Measurements from ENCODE around the gene KRT24.
"Not testable (repeated sequence)": the region's sequence is repeated elsewhere in the genome, so short reads cannot be mapped to it uniquely, and the experiment has no call there.

Gene KRT24

DNA sequence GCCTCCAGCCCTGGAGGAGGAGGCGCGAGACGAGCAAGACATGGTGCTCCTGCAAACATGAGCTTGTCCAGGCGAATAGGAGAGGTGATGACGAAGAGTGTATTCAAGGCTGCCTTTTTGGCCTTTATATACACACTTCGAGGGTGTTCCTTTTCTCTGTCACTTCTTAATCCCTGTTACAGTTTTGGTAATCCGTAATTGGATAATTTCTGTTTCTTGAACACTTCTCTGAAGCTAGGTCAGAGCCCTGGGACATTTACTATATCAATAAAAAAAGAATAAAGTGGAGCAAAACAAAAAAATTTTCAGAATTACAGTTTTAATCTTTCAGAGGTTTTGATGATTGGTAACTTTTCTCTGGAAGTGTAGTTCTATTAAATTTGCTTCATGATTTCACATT lies at the start of gene KRT24:
KRT24 (minus strand) TSS at position 101 of the 400 bp plus-strand sequence; CDS start at position 42, 59 bp downstream.
- no peak for DNase-seq

GRCh38 chr17:40751065-40751464 lies 47.5 kb upstream of the KRT24 start:
- DNase-seq, result no peak

DNA sequence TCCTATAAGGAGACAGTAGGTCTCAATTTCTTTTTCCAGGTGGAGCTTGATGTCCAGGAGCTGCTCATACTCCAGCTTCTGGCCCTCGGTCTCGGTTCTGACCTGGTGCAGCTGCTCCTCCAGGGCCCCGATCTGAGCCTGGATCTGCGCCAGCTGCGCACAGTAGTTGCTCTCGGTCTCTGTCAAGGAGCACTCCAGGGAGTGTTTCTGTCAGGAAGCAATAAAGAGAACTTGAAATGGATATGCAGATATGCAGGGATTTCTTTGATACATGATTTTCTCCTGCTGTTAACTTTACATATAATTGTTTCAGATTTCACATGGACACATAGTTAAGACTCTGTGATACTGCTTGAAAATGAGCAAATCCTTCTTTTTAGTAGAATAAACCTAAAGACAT lies 46.8 kb upstream of the KRT24 start:
- DNase-seq, result no peak

DNA sequence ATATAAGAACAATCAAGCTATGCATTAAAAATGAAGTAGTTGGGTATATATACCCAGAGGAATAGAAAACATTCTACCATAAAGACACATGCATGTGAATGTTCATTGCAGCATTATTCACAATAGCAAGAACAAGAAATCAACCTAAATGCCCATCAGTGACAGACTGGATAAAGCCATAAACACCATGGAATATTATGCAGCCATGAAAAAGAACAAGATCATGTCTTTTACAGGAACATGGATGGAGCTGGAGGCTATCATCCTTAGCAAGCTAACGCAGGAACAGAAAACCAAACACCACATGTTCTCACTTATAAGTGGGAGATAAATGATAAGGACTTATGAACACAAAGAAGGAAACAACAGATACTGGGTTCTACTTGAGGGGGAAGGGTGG lies 45.1 kb upstream of the KRT24 start:
- DNase-seq, result not testable (repeated sequence)

DNA sequence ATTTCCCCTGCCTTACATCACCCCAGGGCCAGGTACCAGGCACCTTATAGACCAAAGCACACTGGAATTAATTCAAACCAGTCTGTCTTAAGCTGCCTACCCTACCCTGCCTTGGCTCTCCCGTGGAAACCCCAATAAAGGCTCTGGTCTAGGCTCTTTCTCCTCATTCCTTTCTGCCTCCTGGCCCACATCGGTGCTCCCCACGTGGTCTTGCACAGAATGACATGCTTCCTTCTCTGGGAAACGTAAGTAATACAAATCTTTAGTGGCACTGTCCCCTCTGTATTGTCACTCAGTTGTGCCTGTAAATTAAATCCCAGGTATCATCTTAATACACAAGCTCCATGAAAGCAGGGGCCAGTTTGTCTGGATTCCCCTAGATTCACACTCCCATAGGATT lies 35.0 kb upstream of the KRT24 start:
- no peak for DNase-seq

- DNase-seq, result no peak
These were observed 31.5 kb upstream of the KRT24 start for GRCh38 chr17:40735016-40735415.

DNA sequence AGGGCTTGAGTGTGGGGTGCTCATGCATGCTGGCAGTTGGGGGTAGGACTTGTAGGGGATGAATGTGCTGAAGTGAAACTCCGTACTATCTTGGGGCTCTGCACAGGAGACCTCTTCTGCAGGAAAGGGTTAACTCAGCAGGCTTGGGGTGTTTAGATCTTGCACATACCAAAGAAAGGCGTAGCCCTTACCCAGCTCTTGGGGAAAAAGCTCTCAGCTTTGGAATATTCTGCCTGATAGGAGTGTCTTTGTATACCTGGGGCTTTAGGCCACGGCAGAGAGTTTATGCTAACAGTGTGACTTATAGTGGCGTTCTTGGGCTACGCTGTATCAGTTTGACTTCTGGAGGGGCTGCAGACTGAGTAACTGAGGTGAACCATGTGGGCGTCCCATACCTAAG lies 30.5 kb upstream of the KRT24 start:
- DNase-seq, result no peak

DNA sequence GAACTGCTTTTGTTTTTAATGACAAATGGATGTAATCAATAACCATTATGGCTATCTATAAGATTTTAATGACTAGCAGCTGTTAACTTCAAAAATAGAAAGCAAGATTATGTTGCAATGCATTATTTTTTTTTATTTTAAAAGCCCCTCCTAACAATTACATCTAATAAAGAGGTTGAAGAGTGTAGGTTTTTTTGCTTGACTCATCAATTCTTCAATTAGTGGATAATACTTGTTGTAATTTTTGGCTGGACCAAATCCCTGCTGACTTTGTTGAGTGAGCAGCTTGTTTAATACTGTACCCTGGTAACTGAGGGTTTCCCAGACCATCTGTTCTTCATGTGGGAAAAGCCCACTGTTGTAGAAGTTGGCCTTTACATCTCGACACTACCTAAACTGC lies 27.4 kb upstream of the KRT24 start:
- DNase-seq, result no peak

DNA sequence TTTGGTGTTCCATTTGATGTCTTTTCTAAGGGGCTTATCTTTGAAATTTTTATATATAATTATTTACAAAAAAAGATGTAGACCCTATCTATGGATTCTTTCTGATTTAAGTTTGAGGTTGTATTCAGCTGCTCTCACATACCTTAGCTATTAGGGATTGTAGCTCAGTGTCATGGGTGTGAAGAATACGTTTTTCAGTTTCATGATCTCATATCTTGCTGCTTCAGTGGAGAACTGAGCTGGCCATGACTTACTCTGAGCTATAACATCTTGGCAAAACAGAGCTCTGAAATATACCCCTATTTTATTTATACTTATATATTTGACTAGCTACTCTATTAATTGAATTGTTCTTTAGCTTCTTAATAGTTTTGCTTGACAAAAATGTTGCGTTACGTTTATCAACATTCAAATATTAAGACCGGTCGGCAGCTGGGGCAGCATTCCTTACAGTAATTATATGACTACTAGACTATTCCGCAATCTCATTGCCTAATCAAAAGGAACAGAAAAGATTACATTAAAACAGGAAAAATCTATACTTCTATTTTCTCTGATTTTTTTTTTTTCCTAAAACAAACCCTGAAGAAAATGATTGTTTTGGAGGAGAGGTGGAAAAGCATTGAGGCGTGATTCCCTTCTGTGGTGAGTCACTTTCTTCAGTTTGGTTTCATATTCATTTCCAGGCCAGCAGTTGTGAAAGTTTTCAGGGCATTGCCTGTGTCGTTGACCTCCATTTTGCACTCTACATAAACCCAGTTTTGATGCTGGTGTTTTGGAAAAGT lies 24.1 kb upstream of the KRT24 start:
- peak; percentile 25 for DNase-seq

GRCh38 chr17:40726919-40727318 lies 23.4 kb upstream of the KRT24 start:
- DNase-seq, result no peak

- DNase-seq, result no peak
These were observed 21.1 kb upstream of the KRT24 start for GRCh38 chr17:40724656-40725055.

GRCh38 chr17:40722241-40722640 lies 18.7 kb upstream of the KRT24 start:
- DNase-seq, result no peak

GRCh38 chr17:40720899-40721298 lies 17.3 kb upstream of the KRT24 start:
- no peak for DNase-seq

GRCh38 chr17:40718930-40719329 lies 15.4 kb upstream of the KRT24 start:
- peak; percentile 13 for DNase-seq

GRCh38 chr17:40717776-40718175 lies 14.2 kb upstream of the KRT24 start:
- no peak for DNase-seq

GRCh38 chr17:40714473-40714872 lies 10.9 kb upstream of the KRT24 start:
- no peak for DNase-seq

DNA sequence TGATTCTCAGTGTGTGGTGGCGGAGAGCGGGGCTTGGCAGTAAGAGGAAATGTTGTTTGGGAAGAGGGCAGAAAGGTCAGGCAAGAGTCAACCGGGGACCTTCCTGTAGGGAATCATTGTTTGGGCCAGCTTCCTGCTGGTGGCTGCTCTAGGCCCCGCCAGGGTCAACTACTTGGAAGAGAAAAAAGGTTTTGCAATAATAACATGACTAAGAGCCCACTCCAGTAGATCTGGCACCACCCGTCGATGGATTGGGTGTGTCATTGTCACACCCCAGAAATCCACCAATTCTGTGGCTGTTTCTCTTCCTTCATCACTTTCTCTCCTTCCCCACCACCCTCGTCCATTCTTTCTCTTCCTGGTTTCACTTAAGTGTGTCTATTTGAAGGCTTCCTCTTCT lies 4.2 kb upstream of the KRT24 start:
- no peak for DNase-seq

DNA sequence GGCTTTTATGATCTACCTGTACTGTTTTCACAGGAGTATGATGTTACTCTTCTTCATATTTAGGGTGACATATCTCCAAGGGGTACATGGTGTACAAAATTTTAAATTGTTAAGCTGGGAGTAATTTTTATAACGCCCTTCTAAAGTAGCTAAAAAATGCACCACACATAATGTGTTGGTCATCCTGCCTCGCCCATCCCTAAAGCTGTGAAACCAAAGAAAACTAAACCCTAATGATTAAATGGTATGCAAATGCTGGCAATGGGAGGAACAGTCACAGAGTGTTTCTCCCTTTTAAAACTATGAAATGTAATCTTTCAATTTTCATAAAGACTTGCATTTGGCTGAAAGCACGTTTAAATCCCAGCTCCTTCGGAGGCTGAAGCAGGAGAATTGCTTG lies 2.0 kb upstream of the KRT24 start:
- DNase-seq, result no peak

GRCh38 chr17:40702271-40702670 lies 1.3 kb downstream of the KRT24 start:
- no peak for DNase-seq

GRCh38 chr17:40699853-40700252 lies 3.7 kb downstream of the KRT24 start:
- DNase-seq, result no peak

GRCh38 chr17:40699371-40699770 lies 4.2 kb downstream of the KRT24 start:
- no peak for DNase-seq

- no peak for DNase-seq
These were observed 6.3 kb downstream of the KRT24 start for GRCh38 chr17:40697297-40697696.

GRCh38 chr17:40696651-40697072 lies 6.9 kb downstream of the KRT24 start:
- DNase-seq, result no peak

DNA sequence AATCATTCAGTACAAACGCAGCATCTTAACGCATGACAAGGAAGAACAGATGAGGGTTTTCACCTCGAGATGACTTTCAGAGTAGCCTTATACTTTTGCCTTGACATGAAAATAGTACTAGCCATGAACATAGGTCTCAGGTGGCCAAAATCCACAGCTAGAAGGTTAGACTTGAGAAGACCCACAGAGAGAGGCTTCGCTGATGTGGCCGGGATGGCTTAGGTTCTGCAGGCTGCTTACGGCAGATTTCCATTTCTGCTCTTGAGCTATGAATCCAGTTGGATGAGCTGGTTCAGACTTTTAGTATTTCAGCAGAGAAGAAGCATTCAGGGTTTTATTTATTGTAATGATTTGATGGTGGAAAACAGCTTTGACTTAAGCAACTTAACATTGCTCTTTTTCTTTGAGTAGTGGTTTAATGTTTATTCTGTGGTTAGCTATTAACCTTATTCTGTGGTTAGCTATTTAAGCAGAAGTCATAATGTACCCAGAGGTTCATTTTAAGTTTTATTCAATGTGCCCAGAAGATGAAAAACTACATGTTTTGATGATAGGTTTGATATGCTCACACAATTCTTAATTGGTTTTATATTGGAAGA lies 7.6 kb downstream of the KRT24 start:
- no peak for DNase-seq

- DNase-seq, result no peak
These were observed 9.0 kb downstream of the KRT24 start for GRCh38 chr17:40694584-40694983.

Measured in EL (cell line).